Measurements from ENCODE around the gene EIF3K. TPM values are rescaled to one million over a fixed set of nuclear protein-coding genes. Genes with fewer than 3 reads are reported as not detected.
A peak's percentile ranks its signal among the peaks of the same experiment; 100 is the strongest.

The EIF3K gene
- total RNA-seq, 1 donor from 2014 or later: 149 TPM

DNA sequence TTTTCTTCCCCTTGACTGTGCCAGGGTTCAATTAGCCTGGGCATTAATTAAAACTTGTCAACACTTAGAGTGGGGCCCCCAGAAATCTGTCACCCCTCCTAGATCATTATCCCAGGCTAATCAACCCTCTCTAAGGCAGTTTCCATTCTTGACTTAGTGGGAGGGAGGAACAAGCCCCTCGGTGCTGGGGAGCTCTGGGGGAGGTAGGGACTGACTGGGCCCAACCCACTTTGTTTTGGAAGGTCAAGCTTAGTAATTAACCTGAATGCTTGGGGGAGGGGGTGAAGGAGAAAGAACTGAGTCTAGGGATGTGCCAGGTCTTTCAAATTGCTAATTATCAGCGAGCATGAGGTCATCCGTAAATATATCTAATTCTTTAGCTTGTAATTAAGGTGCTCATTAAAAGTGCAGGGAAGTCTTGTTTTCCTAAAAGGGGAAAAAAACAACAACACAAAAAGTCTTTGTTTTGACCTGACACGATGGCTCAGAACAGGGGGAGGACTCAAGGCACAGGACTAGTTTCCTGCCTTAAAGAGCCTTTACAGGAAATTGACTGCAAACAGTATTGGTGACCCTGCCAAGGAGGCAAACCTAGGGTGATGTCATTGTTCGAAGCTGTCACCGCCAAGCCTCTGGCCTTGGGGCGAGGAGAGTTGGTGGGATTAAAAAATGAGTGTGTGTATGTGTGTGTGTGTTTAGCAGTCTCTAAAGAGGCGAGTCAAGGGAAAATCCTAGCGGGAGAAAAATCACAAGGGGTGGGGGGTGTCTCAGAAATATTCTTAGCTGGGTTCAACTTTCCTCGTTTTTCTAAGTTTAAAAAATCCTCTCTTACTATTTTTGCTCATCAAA is 47.9 kb downstream of the EIF3K start:
- DNase-seq: no peak

DNA sequence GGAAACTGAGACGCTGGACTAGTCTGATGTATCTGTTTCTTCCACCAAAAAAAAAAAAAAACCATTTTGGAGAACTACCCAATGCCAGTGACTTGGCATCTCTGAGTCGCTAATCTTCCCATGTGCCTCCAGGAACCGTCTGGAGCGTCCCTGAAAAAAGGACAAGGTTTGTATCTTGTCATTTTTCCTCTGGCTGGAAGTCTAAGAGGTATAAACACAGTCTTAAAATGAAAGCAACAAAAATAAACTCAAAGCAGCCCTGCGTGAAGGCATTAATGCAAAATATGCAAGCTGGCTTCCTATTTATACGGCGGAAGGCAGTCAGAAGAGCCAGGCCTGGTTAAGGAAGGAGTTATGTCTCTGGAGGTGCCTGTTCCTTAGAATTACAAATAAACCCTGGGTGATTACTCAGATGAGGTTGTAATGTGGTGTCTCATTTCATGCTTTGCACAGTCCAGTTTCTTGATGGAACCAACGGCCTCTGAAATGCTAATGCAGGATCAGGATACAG is 48.7 kb downstream of the EIF3K start:
- DNase-seq: no peak

DNA sequence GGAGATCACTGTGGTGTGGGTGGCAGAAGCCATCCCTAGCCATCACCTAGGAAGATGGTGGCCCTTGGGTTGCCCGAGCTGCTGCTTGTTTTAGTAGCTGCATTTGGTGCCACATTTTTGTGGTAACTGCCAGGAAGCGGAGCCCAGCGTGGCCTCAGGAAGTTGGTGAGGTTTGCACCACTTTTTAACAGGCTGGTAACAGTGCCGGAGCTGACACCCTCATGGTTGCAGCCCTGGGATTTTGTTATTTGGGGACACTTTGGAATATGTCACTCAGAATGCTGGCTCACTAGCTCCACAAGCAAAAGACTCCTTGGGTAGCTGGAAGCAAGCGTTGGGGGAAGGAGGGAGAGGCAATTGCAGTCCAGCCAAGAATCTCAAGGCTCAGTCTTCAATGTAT is 50.6 kb downstream of the EIF3K start:
- no peak for DNase-seq

DNA sequence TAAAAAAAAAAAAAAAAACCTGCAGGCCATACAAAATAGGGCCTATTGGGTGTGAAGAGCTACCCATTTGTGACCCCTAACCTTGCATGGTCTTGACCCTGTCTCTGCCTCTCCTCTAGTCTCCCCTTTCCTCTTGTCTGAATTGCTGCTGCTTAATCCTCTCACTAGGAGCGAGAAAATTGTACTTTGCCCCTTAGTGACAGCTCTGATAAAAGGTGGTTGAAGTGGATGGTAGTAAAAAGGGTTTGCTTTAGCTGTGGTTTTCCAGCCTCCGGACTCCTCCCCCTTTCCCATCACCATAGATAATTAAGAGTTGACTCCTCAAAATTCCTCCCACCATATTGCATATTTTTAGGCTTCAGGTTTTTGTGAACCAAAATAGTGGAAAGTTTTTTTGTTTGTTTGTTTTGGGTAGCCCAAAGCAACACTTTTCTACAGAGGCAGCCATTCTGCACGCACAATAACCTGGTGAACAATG is 52.0 kb downstream of the EIF3K start:
- no peak for DNase-seq

DNA sequence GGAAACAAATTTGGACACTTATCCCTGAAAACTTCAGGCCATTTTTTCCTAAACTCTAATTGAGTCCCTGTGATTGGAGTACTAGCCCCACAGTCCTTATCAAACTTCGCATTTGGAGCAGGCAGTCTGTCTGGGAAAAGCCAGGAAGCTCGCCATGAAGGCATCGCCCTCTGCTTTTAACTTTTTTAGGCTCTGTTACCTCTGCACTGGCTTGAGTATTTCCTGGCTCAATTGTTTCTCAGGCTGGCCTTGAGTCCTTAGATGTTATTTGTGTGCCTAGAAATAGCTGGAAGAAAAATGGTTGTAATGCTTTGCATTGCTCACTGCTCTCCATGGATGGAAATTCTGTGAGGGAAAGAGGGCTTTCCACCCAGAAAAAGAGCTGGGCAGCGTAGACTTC is 52.7 kb downstream of the EIF3K start:
- no peak for DNase-seq

DNA sequence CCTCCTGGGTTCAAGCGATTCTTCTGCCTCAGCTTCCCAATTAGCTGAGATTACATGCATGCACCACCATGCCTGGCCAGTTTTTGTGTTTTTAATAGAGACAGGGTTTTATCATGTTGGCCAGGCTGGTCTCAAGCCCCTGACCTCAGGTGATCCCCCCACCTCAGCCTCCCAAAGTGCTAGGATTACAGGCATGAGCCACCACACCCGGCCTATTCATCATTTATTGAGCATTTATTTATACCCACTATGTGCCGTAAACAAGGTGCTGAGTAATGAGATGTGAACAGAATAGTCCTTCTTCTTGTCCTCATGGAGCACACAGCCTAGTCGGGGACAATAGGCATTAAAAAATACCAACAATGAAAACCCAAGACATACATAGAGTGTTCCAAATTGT is 54.0 kb downstream of the EIF3K start:
- no peak for DNase-seq

DNA sequence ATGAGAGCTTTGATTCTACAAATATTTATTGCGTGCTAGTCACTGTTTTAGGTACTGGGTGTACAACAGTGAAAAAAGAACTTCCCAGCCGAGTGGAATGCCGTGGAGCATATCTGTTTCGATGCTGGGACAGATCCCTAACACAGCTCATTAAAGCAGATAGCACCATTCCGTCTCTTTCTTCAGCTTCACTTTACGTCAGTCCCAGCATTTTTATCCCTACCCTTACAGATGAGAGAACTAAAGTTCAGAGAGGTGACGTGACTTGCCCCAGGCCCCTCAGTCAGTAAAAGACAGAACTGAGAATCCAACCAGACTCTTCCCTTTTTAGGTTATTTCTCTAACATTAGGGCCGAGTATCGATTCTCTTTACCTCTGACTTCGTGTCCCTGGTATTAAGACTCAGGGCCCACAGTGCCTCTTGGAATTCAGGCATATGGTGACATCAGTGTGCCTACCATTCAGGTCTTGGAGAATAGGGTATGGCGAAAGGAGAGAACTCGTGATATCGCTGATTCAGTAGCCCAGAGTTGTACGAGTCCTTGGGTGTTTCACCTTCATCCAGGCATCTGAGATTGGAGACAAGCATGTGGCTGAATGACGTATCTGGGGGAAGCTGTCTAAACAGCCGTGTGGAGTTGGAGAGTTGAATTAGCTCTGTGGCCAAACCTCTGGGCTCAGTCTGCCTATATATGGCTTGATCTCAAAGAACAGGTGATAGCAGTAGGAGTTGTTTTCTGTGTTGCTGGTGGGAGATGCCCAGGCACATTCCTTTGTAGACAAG is 55.6 kb downstream of the EIF3K start:
- no peak for DNase-seq

DNA sequence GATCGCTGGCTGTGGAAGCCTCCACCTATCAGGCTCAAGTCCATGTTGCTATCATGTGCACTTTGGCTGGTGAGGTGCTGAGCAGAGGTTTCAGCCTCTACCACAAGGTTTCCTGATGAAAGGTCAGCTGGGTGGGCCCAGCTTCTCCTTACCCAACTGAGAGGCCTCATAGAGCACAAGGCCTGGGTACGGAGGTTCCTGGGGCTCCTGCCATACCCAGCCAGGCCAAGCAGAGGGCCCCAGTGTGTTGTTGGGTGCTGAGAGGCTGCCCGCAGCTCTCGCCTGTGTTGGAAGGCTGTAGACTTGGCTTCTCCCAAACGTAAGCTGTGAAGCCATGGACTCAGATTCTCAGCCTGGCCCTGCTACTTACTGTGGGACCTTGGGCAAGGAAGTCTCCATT is 56.6 kb downstream of the EIF3K start:
- no peak for DNase-seq

DNA sequence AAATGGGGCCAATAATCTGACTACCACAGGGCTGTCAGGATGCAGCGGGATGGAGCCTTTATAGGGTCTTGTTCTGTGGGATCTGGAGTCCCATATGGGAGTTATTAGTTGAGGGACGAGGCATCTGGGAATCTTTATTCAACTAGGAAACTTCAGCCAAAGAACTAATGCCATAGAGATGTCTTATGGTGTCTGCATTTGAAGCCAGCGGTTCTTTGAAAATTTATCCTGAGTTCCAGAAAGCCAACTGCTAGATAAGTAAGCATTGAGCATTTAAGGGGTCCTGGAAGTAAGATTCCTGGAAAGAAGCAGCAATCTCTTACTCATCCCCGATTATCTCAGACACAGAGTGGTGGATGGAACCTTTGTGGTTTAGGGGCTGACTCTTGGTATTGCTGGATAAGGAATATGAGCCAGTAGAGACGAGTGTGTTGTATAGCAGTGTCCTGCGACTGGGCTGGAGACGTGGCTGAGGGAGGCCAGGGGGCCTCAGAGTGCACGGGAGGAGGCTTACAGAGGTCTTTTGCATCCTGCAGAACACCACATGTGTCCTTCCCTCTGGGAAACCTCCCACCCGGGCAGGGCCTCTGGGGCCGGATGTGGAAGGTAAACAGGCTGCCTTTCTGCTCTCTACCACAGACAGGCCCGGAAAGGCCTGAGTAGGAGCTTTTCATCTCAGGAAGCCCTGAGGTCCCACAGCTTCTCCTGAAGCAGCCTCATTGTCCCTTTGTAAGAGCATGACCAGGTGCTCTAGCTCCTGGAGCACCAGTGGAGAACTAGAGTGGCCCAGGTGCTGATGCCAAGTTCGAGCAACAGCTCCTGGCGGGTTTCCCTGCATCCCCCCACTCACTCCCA is 57.3 kb downstream of the EIF3K start:
- no peak for DNase-seq

DNA sequence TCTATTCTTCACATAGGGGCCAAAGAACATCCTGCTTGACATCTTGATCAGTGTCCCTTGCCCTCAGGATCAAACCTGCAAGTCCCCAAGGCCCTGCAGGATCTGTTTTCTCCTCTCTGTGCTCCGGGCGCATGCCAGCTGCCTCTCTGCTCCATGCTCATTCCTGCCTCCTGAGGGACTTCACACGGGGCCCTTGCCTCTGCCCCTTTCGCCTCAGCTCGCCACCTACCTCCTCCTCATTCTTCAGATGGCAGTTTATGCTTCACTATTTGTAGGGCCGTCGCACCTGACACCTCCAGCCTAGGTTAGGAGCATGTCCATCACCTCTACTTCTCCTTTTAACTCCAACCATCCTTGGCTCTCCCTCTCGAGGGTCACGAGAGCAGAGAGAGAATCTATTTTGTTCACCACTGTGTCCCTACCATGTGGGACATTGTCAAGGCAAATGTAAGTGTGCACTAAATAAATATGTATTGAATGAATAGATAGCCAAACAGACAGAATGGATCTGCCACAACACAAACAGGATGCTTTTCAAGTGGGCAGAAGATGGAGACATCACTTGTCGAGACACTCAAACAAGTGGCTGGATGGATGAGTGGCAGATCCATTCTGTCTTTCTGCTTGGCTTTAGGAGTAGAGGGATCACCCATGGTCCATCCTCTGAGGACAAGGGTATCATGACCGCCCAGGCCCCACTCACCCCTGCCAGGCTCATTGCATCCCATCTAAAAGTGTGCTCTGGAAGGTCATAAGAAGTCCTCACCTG is 58.1 kb downstream of the EIF3K start:
- DNase-seq: no peak

DNA sequence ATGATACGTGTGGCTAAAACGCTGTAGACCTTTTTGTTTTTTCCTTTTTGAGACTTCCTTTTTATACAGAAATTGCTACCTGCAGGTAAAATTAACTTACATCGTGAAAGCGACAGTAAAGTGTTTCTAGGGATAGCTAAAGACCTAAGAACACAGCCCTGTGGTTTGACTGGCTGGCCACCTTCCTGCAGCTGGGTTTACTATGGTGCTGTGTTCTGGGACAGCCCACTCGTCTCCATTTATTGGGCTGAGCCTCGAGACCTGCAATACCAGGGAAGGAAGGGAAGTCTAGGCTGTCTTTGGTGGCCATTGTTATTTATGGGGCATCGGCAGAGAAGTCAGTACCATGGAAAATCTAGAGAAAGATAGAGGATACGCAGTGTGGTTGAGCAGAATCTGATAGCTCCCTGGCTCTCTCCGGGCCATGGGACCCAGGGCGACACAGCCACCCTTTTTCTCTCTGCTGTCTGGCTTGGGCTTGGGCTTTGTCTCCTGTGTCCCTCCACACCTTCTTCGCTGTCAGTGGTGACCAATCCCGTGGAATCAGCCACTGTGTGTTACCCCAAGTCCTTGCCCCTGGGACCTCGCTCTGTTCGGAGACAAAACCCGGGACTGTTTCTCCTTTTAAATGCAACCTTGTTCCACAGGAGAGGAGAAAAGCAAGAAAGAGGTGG is 59.4 kb downstream of the EIF3K start:
- no peak for DNase-seq

DNA sequence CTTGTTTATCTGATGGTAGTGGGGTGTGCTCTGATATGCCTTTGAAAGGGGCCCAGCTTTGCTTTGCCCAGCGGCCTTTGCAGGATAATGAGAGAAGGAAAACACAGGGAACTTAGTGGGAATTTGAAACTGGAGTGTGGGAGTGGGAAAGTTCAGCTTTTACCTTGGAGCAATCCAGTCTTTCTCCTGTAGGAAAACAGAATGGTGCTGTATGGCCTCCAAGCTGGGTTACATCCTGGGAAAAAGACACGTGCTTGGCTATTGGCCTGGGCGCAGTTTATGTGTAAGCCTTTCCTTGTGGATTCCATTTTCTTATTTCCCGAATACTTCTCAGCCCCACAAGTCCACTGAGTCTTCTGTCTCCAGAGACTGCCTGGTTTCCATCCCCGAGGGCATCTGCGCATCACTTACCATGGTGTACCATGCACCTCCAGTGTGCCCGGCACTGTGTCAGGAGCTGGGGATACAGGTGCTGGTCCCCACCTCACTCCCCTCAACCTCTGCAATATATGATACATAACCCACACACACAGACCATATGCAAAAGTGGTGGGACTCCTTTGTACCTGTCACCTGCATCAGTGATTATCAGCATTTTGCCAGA is 60.0 kb downstream of the EIF3K start:
- DNase-seq: no peak

DNA sequence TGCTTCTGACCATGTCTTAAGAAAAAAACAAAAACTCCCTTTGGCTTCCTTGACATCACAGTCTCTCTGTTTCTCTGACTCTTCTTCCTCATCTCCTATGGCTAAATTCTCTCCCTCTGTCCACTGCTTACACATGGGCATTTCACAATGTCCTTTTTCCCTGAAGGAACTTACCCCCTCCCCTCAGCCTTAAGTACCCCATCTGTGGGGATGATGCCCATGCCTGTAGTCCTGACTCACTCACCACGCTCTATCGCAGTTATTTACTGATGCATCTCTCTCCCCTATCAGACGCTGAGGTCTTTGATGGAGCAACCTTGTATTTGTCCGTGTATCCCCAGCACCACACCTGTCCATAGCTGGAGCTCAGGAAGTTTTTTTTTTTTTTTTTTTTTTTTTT is 60.9 kb downstream of the EIF3K start:
- DNase-seq: no peak

DNA sequence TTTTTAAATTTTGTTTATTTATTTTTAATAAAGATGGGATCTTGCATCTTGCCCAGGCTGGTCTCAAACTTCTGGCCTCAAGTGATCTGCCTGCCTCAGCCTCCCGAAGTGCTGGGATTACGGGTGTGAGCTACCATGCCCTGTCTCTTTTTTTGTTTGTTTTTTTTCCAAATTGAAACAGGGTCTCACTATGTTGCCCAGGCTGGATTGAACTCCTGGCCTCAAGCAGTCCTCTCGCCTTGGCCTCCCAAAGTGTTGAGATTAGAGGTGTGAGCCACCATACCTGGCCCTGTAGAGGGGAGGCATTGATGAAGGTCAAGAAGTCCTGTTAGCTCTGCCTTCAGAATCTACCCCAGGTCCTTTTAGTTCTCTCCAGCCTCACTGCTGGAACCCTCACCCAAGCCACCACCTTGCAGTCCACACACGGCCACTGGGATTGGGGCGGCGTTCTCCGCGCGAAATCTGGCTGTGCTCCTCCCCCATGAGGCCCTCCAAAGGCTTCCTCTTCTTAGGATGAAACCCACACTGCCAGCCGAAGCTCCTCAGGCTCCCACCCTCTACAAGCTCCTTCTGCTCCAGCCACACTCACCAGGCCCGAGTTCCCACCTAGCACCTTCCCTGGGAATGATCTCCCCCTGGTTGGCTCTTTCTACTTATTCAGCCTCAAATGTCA is 63.3 kb downstream of the EIF3K start:
- DNase-seq: no peak

DNA sequence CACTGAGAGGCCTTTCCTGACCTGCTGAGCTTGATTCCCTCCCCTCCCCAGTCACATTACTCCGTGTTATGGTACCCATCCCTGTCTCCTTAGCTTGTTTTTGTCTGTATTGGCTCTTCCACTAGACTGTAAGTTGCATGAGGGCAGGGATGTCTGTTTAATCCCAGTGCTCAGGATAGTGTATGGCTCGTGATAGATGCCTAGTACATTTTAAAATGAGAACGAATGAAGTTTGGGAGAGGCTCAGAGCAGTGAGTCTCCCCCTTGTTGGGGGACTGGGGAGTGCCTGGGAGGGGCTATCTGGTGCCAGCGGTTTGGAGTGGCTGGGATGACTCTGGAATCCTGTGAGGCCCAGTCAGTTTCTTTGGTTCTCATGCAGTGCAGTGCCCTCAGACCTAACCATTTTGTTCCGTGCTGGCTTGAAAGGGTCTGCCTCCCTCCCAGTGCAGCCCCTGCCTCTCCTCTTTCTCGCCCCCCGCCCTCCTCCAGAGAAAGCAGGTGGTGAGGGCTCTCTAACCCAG is 63.9 kb downstream of the EIF3K start:
- DNase-seq: no peak

DNA sequence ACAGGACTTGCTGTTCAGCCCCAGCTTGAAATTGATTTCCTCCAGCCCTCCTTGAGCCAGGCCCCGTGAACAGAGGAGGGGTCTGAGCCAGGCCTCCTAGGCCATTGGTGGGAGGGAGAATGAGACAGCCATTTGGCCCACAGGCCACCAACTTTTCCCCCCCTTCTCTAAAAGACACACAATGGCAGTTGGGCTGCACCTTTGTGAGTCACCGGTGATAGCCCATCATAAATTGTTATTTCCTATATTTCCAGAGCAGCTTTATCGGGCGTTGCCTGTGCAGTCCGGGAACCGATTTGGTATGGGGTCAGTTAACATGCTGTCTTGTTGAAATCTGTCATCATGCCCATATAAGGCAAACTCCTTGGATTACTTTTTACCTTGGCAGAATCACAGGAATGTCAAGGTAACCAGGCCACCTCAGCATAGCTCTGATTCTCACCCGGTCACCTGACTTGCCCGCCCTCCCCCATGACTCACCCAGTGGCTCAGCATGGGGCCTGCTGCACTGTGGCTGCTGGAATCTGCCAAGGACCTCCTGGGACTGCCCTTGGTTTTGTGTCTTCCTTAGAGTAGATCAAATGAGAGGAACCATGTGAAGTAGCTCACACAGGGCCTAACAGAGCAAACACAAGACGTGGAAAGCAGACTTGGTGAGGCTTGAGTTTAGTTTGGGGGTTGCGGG is 64.5 kb downstream of the EIF3K start:
- DNase-seq: peak; percentile 44

DNA sequence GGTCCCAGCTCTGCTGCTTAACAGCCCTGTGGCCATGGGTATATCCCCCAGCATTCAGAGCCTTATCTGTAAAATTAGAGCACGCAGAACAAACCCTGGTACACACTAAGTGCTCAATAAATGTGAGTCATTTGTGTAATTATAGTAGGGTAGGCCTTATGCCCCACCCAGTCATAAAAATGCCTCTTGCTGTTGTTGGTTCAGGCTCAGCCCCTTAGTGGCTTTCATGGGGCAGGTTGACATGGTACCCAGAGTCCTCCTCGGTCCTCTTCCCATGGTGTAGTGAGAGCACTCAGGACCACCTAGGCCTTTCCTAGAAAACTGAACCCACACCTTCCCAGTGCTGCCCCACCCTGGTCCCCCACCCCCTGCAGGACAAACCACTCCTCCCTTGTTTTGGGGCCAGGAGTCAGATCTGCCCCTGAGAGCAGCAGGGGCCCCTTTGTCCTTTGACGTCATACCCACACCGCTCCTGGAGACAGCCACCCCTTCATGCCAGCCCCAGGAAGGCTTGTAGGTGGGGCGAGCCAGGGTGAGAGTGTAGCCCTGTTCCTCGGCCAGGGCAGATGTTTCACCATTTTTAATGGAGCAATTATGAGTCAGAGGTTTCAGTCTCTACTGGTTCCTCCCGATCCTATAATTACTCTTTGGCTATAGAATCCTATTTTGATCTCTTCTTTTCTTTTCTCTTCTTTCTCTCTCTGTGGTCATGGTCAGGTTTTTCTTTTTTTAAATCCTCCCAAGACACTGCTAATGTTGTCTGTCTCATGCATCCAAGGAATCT is 65.3 kb downstream of the EIF3K start:
- DNase-seq: no peak

Measured in occipital lobe (tissue), 2 donors.